ENCODE results near the gene NUDCD2. TPM values are rescaled to one million over a fixed set of nuclear protein-coding genes. Genes with fewer than 3 reads are reported as not detected.

Gene NUDCD2
- total and polyA plus RNA-seq, 2 donors (not counting 1 experiment from before 2014, with no cell fraction given): 6.8 to 24.4 TPM

- ChIA-PET POLR2A (no interaction called here), CTCF (interaction anchor here (6.7 kb wide), 1 partner anchor 20 kb away, joined by 49 read pairs; the partner anchor contains the start of genes HMMR and NUDCD2)
- Mint-ChIP-seq H3K27ac (no peak overlapping the region), H3K4me3 (peak overlapping the region; percentile 87), H3K4me1 (peaks cover 35% of the 10 kb centered on the region), H3K27me3 (no peaks in the 10 kb centered on the region), H3K9me3 (ENCODE audit: insufficient read depth) (no peaks in the 10 kb centered on the region)
- Histone ChIP-seq H3K79me2 (ENCODE audit: control insufficient read depth, insufficient read depth, low read length) (peaks cover 26% of the 10 kb centered on the region), H3K9ac (ENCODE audit: low read length) (no peak overlapping the region), H3K4me3 (ENCODE audit: control extremely low read depth in 1 of 5, extremely low read depth in 1 of 5, insufficient read depth in 1 of 5, low read depth in 2 of 5, low read length in 4 of 5) (no peak overlapping the region), H2AFZ (ENCODE audit: insufficient read depth, low read depth, low read length, poor library complexity, severe bottlenecking) (no peak overlapping the region), H4K20me1 (ENCODE audit: control insufficient read depth, insufficient read depth, low read length, poor library complexity, severe bottlenecking) (no peaks in the 10 kb centered on the region), H3K4me1 (ENCODE audit: control insufficient read depth in 2 of 2, insufficient read depth in 2 of 2, low read length in 2 of 2) (peaks cover 15 to 23% of the 10 kb centered on the region in 2 donors), H3K4me2 (replicated peaks; ENCODE audit: low read depth, low read length, poor library complexity, severe bottlenecking) (peak overlapping the region; percentile 10), H3K9me3 (ENCODE audit: control extremely low read depth in 1 of 3, control insufficient read depth in 2 of 3, insufficient read depth in 1 of 3, low read length in 2 of 3) (no peaks in the 10 kb centered on the region), H3K36me3 (replicated peaks in 1 of 2; ENCODE audit: control extremely low read depth in 1 of 2, control insufficient read depth in 1 of 2, extremely low read depth in 1 of 2, insufficient read depth in 2 of 2, low read length in 1 of 2) (peaks cover 15 to 31% of the 10 kb centered on the region in 2 experiments), H3K27me3 (replicated peaks in 1 of 4; ENCODE audit: control extremely low read depth in 1 of 4, control insufficient read depth in 3 of 4, insufficient read depth in 4 of 4, low read length in 3 of 4) (no peaks in the 10 kb centered on the region), H3K27ac (ENCODE audit: low read length in 2 of 2) (no peak overlapping the region)
- TF ChIP-seq EZH2 (IDR thresholded peaks at IDR 0.05; ENCODE audit: borderline replicate concordance, insufficient read depth, low read depth, low read length, poor library complexity, severe bottlenecking): no peak
- TF ChIP-seq CTCF (IDR thresholded peaks at IDR 0.05): no peak
- WGBS (ENCODE audit: insufficient coverage): 50% methylated on average over 1 of the region's 2 CpGs
- intact Hi-C loops (cut with micrococcal nuclease): loop anchor here (10.0 kb wide), 1 partner anchor 476 kb away; no protein-coding TSS in a partner anchor
- DNase-seq: no peak
- ATAC-seq (ENCODE audit: low read depth): no peak
Measured at GRCh38 chr5:163439092-163439425, 20.8 kb downstream of the NUDCD2 start.

Data from B cell (primary cell).